Thymus (tissue), 11 donors: Measurements from ENCODE around the gene LANCL1. TPM values are rescaled to one million over a fixed set of nuclear protein-coding genes. Genes with fewer than 3 reads are reported as not detected.

Experiments used
- DNase-seq, 9 donors: peaks; one replicate each; pipeline ENCODE4 v3.0.0-alpha.2; 2013; ENCODE audit warnings: low spot score in 9 of 9, low read depth in 6 of 9, missing footprints in 1 of 9
- H3K27ac ChIP-seq, 2 donors: one replicate each; pipeline ENCODE4 v1.5.1; 2013; ENCODE audit warnings: control low read depth in 1 of 2, low read depth in 1 of 2, low read length in 1 of 2, mild to moderate bottlenecking in 1 of 2, moderate library complexity in 1 of 2
- H3K27me3 ChIP-seq, 2 donors: one replicate each; pipeline ENCODE4 v1.5.1; 2013; ENCODE audit warnings: low read length in 1 of 2; ENCODE audit not compliant: control insufficient read depth in 2 of 2, insufficient read depth in 1 of 2
- H3K36me3 ChIP-seq, 2 donors: one replicate each; pipeline ENCODE4 v1.5.1; 2013; ENCODE audit warnings: low read length in 1 of 2, mild to moderate bottlenecking in 1 of 2, moderate library complexity in 1 of 2; ENCODE audit not compliant: control insufficient read depth in 2 of 2, insufficient read depth in 2 of 2
- H3K4me1 ChIP-seq, 2 donors: one replicate each; pipeline ENCODE4 v1.5.1; 2013; ENCODE audit warnings: low read length in 2 of 2; ENCODE audit not compliant: control insufficient read depth in 2 of 2, insufficient read depth in 2 of 2
- H3K4me3 ChIP-seq, 2 donors: one replicate each; pipeline ENCODE4 v1.5.1; 2013; ENCODE audit warnings: low read length in 2 of 2, control low read depth in 1 of 2, mild to moderate bottlenecking in 1 of 2
- H3K9me3 ChIP-seq, 2 donors: one replicate each; pipeline ENCODE4 v1.5.1; 2013; ENCODE audit warnings: low read length in 1 of 2, mild to moderate bottlenecking in 1 of 2; ENCODE audit not compliant: control insufficient read depth in 2 of 2, insufficient read depth in 1 of 2
- WGBS: extraction: QIAGEN DNeasy Blood & Tissue Kit; methylation state at CpG from one replicate; pipeline ENCODE4 v1.1.7; 2013; 5-methylcytosine and 5-hydroxymethylcytosine counted together
- polyA plus RNA-seq: library from polyadenylated mRNA; stranded (reverse); fragments of 200-250 nt; gene quantifications from one replicate; pipeline ENCODE4 v1.2.3, GENCODE V29; 2013
- total RNA-seq: library from RNA; stranded (reverse); fragments of 120-200 nt; gene quantifications from one replicate; pipeline ENCODE4 v1.2.4, GENCODE V29; 2013
- donor health status: healthy.

The LANCL1 gene
- total and polyA plus RNA-seq, 2 donors, result 22.5 to 25.2 TPM

- Histone ChIP-seq H3K36me3 (no peaks in the 10 kb centered on the region), H3K27ac (no peak overlapping the region), H3K4me1 (no peaks in the 10 kb centered on the region), H3K9me3 (no peaks in the 10 kb centered on the region), H3K4me3 (no peak overlapping the region), H3K27me3 (no peaks in the 10 kb centered on the region)
- DNase-seq, result no peak
- WGBS, result 86% methylated on average over 3 of the region's 3 CpGs
These were observed 86.7 kb downstream of the LANCL1 start for GRCh38 chr2:210389856-210390255.

- Histone ChIP-seq H3K27me3 (no peaks in the 10 kb centered on the region), H3K4me1 (no peaks in the 10 kb centered on the region), H3K27ac (no peak overlapping the region), H3K4me3 (no peak overlapping the region), H3K9me3 (no peaks in the 10 kb centered on the region), H3K36me3 (no peaks in the 10 kb centered on the region)
- DNase-seq, result no peak
These were observed 88.4 kb downstream of the LANCL1 start for GRCh38 chr2:210388148-210388547.

GRCh38 chr2:210387074-210387473, 89.5 kb downstream of the LANCL1 start:
- no peaks in the 10 kb centered on the region for H3K9me3 ChIP-seq
- DNase-seq, result no peak
- no peaks in the 10 kb centered on the region for H3K4me1 ChIP-seq
- H3K36me3 ChIP-seq, result no peaks in the 10 kb centered on the region
- no peak overlapping the region for H3K27ac ChIP-seq
- WGBS, result 81% methylated on average over 1 of the region's 1 CpG
- H3K27me3 ChIP-seq, result no peaks in the 10 kb centered on the region
- H3K4me3 ChIP-seq, result no peak overlapping the region

Other genes starting within 250 kb of the LANCL1 start
- 6.6 TPM for gene MYL1, start 161.6 kb downstream of the LANCL1 start, total RNA-seq
- gene MYL1, start 161.6 kb downstream of the LANCL1 start, polyA plus RNA-seq, result 13.2 TPM
- gene CPS1, start 79.8 kb upstream of the LANCL1 start, total RNA-seq, result 1.4 TPM
- 1.1 TPM for gene CPS1, start 79.8 kb upstream of the LANCL1 start, polyA plus RNA-seq